Coronary artery (tissue), 2 donors: ENCODE measurements around the gene SLIT1.
A peak's percentile ranks its signal among the peaks of the same experiment; 100 is the strongest.

ENCODE experiments used
- DNase-seq: peaks from one replicate; pipeline ENCODE4 v3.0.0-alpha.2; 2017; ENCODE audit warnings: low spot score
- H3K27ac ChIP-seq, 2 donors: fragments of 200-600 bp; sonication (generic); one replicate each; pipeline ENCODE4 v1.5.1; 2016 to 2019
- H3K4me3 ChIP-seq: fragments of 200-600 bp; sonication (generic); 2 replicates; pipeline ENCODE4 v1.5.1; 2016; ENCODE audit warnings: mild to moderate bottlenecking, moderate library complexity
- TF ChIP-seq, protein P1 (sequence below): fragments of 200-600 bp; sonication (generic); IDR thresholded peaks from one replicate; pipeline ENCODE4 v1.5.1; 2019; ENCODE audit warnings: antibody characterized with exemption

SLIT1 gene

GRCh38 chr10:97195706-97196222, 10.0 kb upstream of the SLIT1 start:
- no peak overlapping the region for H3K27ac ChIP-seq
- DNase-seq: no peak
- H3K4me3 ChIP-seq: peak overlapping the region; percentile 76
- TF ChIP-seq, protein P1, sequence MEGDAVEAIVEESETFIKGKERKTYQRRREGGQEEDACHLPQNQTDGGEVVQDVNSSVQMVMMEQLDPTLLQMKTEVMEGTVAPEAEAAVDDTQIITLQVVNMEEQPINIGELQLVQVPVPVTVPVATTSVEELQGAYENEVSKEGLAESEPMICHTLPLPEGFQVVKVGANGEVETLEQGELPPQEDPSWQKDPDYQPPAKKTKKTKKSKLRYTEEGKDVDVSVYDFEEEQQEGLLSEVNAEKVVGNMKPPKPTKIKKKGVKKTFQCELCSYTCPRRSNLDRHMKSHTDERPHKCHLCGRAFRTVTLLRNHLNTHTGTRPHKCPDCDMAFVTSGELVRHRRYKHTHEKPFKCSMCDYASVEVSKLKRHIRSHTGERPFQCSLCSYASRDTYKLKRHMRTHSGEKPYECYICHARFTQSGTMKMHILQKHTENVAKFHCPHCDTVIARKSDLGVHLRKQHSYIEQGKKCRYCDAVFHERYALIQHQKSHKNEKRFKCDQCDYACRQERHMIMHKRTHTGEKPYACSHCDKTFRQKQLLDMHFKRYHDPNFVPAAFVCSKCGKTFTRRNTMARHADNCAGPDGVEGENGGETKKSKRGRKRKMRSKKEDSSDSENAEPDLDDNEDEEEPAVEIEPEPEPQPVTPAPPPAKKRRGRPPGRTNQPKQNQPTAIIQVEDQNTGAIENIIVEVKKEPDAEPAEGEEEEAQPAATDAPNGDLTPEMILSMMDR: no peak

DNA sequence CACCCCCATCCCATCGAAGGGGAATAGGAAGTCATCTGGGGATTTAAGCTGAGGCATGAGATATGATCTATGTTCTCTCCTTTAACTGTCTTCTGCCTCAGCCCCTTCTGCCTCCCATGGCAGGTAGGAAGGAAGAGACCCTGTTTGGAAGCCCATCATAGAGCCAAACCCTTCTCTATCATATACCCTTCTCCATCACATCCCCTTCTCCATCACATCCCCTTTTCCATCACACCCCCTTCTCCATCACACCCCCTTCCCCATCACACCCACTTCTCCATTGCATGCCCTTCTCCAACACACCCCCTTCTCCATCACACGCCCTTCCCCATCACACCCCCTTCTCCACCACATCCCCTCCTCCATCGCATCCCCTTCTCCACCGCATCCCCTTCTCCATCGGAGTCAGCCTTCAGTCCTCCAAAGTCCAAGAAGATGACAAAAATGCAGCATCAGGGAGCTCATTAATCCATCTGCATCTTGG, 7.2 kb upstream of the SLIT1 start:
- no peak for DNase-seq
- no peak overlapping the region for H3K4me3 ChIP-seq
- no peak overlapping the region for H3K27ac ChIP-seq
- TF ChIP-seq, protein P1: no peak

DNA sequence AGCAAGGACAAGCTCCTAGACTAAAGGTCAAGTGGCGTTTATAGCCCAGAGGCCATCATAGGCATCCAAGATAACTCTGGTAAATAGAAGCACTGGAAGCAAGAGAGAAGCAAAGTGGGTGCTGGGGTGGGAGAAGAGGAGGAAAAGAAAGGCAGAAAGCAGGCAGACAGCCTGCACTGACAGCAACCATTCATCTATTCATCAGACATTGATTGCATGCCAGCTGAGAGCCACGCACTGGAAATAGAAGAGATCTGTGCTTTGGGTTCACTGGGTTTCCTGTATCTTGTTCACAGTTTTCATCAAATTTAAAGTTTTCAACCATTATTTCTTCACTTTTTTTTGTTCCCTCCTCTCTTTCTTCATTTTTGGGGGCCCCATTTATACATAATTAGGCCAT, 4.7 kb upstream of the SLIT1 start:
- TF ChIP-seq, protein P1: no peak
- H3K4me3 ChIP-seq: no peak overlapping the region
- H3K27ac ChIP-seq: no peak overlapping the region
- no peak for DNase-seq

DNA sequence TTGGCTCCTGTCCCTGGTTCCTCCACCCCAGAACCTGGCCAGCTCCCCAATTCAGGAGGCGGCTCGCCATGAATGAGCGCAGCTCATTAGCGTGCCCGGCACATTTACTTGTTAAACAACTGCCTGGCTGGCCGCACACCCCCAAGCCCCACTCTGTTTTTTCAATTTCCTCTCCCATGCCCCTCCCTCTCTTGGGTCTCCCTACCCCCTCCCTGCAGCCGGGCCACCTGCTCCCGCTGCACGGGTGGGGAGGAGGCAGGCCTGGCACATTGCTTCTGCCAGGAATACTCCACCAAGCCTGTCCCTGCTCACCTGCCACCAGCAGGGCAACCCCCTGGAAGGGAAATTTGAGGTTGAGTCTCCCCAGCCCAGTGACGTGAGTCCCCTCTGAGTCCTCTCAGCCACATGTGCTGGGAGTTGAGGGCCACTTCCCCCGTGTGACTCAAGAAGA, 2.5 kb upstream of the SLIT1 start:
- no peak overlapping the region for H3K4me3 ChIP-seq
- TF ChIP-seq, protein P1: no peak
- no peak for DNase-seq

GRCh38 chr10:97186911-97187310, 1.2 kb upstream of the SLIT1 start:
- no peak for DNase-seq
- Histone ChIP-seq H3K4me3 (no peak overlapping the region), H3K27ac (no peak overlapping the region)
- TF ChIP-seq, protein P1: no peak

More for the DNA sequence above, 2.5 kb upstream of the SLIT1 start:
- H3K27ac ChIP-seq: no peak overlapping the region

DNA sequence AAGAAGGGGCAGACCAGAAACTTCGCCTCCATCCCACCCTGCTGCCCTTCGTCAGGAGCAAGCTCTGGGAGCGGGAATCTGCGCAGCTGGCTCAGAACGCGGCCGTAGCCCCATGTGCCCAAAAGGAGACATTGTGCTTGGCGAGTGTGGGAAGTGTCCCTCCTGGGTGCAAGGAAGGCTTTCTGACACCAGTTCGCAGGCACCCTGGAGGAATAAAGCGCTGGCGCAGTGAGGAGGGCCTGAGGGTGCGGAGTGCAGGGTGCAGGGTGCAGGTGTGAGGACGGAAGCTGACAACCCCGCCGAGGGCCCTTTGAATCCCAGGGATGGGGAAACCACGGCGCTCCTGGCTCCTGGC, 811 bp downstream of the SLIT1 start:
- no peak for DNase-seq
- Histone ChIP-seq H3K4me3 (no peak overlapping the region), H3K27ac (no peak overlapping the region)
- TF ChIP-seq, protein P1: no peak

DNA sequence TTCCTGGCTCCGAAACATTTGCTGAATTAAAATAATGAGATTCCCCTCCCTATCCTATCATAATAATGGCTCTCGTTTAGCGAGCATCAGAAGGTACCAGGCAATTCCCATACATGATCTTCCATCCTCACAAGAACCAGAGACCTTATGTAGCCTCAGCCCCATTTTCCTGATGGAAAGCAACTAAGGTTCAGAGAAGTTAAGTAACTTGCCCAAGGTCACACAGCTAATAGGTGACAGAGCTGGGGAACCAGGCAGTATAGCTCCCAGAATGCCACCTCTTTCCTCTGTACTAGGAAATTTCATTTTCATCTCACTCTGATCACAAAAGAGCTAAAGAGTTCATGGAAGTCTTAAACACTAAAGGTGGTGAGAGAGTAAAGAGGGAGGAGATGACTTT, 2.4 kb downstream of the SLIT1 start:
- TF ChIP-seq, protein P1: no peak
- no peak overlapping the region for H3K4me3 ChIP-seq
- DNase-seq: no peak
- no peak overlapping the region for H3K27ac ChIP-seq
